ENCODE data around the gene COMTD1. TPM values are rescaled to one million over a fixed set of nuclear protein-coding genes. Genes with fewer than 3 reads are reported as not detected.

The COMTD1 gene
- polyA plus RNA-seq, 3 donors = 15.6 to 16.5 (median 16.1) TPM

DNA sequence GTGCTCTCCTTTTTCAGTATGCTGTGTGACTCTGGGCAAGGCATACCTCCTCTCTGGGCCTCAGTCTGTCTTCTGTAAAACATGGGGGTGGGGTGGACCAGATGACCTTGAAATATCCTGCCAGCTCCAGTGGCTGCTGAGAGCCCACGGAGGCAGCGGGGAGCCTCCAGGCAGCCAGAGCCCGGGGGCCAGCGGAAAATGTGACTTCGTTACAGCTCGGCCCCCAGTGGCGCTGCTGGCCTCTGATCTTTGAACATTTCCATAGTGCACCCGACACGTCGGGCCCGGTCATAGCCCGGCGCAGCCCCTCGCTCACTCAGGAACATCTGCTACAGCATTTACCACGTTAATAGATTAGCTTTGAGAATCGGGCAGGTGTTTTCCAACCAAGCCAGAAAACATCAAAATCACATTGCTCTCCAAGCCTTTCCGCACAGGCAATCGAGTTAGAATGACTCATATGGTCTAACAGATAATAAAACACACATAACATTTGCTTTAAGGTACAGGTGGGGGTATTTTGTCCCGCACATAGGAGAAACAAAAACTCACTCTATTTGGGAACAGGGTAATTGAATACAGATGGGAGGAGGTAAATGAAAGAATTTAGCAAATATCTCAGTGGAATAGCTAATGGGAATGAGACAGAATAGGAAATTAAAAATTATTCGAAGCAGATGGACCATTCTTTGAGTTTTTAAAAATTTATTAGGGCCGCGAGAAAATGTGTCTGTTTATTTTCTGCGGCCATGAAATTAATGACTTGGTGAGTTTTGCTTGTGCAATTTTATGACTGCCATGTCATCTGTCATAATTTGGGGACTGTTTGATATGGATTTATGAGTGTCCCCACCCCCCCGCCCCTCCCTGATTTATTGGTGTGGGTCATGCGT is 26.3 kb upstream of the COMTD1 start:
- no peaks in the 10 kb centered on the region for H3K9me3 ChIP-seq (replicated peaks in 1 of 2; ENCODE audit: control insufficient read depth in 1 of 2, insufficient read depth in 1 of 2, low read length in 2 of 2)
- peaks cover 1 to 6% (median 3%) of the 10 kb centered on the region in 3 donors for H3K27me3 Mint-ChIP-seq (ENCODE audit: low read depth in 3 of 3)
- no peaks in the 10 kb centered on the region for H3K36me3 ChIP-seq (replicated peaks in 1 of 2; ENCODE audit: control insufficient read depth in 1 of 2, insufficient read depth in 2 of 2, low read length in 2 of 2)
- no peak overlapping the region for H3K9ac ChIP-seq (ENCODE audit: insufficient read depth, low read length, poor library complexity, severe bottlenecking)
- intact Hi-C loops (cut with micrococcal nuclease) = no loop called here
- no peaks in the 10 kb centered on the region for H3K27me3 ChIP-seq (ENCODE audit: control insufficient read depth in 2 of 2, insufficient read depth in 2 of 2, low read length in 2 of 2)
- no peak overlapping the region for H3K4me3 ChIP-seq (replicated peaks in 1 of 3; ENCODE audit: low read depth in 2 of 3, low read length in 3 of 3)
- H3K4me1 ChIP-seq (ENCODE audit: control insufficient read depth in 1 of 2, insufficient read depth in 2 of 2, low read length in 2 of 2) = no peaks in the 10 kb centered on the region
- no peaks in the 10 kb centered on the region for H4K20me1 ChIP-seq (ENCODE audit: insufficient read depth, low read length)
- H3K4me2 ChIP-seq (replicated peaks; ENCODE audit: extremely low read depth, low read length, poor library complexity, severe bottlenecking) = no peak overlapping the region
- H3K4me3 Mint-ChIP-seq = no peak overlapping the region
- no peaks in the 10 kb centered on the region for H3K4me1 Mint-ChIP-seq
- H3K9me3 Mint-ChIP-seq = peaks cover 0 to 11% (median 4%) of the 10 kb centered on the region in 7 donors
- H3K27ac ChIP-seq (ENCODE audit: low read depth in 1 of 2, low read length in 2 of 2) = no peak overlapping the region
- DNase-seq = no peak
- H3K79me2 ChIP-seq (ENCODE audit: insufficient read depth, low read length) = no peaks in the 10 kb centered on the region
- TF ChIP-seq, protein P1, sequence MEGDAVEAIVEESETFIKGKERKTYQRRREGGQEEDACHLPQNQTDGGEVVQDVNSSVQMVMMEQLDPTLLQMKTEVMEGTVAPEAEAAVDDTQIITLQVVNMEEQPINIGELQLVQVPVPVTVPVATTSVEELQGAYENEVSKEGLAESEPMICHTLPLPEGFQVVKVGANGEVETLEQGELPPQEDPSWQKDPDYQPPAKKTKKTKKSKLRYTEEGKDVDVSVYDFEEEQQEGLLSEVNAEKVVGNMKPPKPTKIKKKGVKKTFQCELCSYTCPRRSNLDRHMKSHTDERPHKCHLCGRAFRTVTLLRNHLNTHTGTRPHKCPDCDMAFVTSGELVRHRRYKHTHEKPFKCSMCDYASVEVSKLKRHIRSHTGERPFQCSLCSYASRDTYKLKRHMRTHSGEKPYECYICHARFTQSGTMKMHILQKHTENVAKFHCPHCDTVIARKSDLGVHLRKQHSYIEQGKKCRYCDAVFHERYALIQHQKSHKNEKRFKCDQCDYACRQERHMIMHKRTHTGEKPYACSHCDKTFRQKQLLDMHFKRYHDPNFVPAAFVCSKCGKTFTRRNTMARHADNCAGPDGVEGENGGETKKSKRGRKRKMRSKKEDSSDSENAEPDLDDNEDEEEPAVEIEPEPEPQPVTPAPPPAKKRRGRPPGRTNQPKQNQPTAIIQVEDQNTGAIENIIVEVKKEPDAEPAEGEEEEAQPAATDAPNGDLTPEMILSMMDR (IDR thresholded peaks at IDR 0.05) = no peak
- H3K27ac Mint-ChIP-seq = no peak overlapping the region
- H3K36me3 Mint-ChIP-seq = no peaks in the 10 kb centered on the region
- 94% methylated on average over 14 of the region's 25 CpGs for WGBS (ENCODE audit: insufficient coverage)
- no peak overlapping the region for H2AFZ ChIP-seq (ENCODE audit: insufficient read depth, low read depth, low read length, poor library complexity, severe bottlenecking)

DNA sequence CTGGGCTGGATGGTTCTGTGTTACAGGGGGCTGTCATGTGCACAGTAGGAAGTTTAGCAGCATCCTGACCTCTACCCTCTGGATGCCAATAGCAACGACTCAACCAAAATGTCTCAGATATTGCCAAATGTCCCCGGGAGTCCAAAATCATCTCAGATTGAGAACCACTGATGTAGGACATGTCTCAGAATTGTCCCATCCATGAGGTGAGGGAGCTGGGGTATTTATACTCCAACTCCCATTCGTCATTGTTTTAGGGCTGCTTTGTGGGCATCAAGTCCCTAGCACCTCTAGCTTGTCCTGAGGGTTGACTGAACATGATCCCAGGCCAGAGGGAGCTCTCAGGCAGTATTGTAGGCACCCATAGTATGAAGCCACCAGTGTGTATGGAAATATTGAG is 25.2 kb upstream of the COMTD1 start:
- Histone ChIP-seq H4K20me1 (ENCODE audit: insufficient read depth, low read length) (no peaks in the 10 kb centered on the region), H3K4me2 (replicated peaks; ENCODE audit: extremely low read depth, low read length, poor library complexity, severe bottlenecking) (no peak overlapping the region), H3K27me3 (ENCODE audit: control insufficient read depth in 2 of 2, insufficient read depth in 2 of 2, low read length in 2 of 2) (no peaks in the 10 kb centered on the region), H2AFZ (ENCODE audit: insufficient read depth, low read depth, low read length, poor library complexity, severe bottlenecking) (no peak overlapping the region), H3K4me3 (replicated peaks in 1 of 3; ENCODE audit: low read depth in 2 of 3, low read length in 3 of 3) (no peak overlapping the region), H3K36me3 (replicated peaks in 1 of 2; ENCODE audit: control insufficient read depth in 1 of 2, insufficient read depth in 2 of 2, low read length in 2 of 2) (no peaks in the 10 kb centered on the region), H3K9ac (ENCODE audit: insufficient read depth, low read length, poor library complexity, severe bottlenecking) (no peak overlapping the region), H3K4me1 (ENCODE audit: control insufficient read depth in 1 of 2, insufficient read depth in 2 of 2, low read length in 2 of 2) (no peaks in the 10 kb centered on the region), H3K9me3 (replicated peaks in 1 of 2; ENCODE audit: control insufficient read depth in 1 of 2, insufficient read depth in 1 of 2, low read length in 2 of 2) (peaks cover 0 to 3% of the 10 kb centered on the region in 2 donors), H3K79me2 (ENCODE audit: insufficient read depth, low read length) (no peaks in the 10 kb centered on the region), H3K27ac (ENCODE audit: low read depth in 1 of 2, low read length in 2 of 2) (no peak overlapping the region)
- H3K27me3 Mint-ChIP-seq (ENCODE audit: low read depth in 3 of 3) = peaks cover 2 to 4% (median 3%) of the 10 kb centered on the region in 3 donors
- no peak for DNase-seq
- no CpG with 5 or more reads among the region's 3 CpGs for WGBS (ENCODE audit: insufficient coverage)
- TF ChIP-seq, protein P1 (IDR thresholded peaks at IDR 0.05) = no peak
- intact Hi-C loops (cut with micrococcal nuclease) = no loop called here
- H3K4me3 Mint-ChIP-seq = no peak overlapping the region
- no peak overlapping the region for H3K27ac Mint-ChIP-seq
- no peaks in the 10 kb centered on the region for H3K36me3 Mint-ChIP-seq
- H3K9me3 Mint-ChIP-seq = peaks cover 0 to 11% (median 4%) of the 10 kb centered on the region in 7 donors
- H3K4me1 Mint-ChIP-seq = no peaks in the 10 kb centered on the region

All from CD14-positive monocyte (primary cell).